CD14-positive monocyte (primary cell): ENCODE data around the gene SLC35F5. TPM values are rescaled to one million over a fixed set of nuclear protein-coding genes. Genes with fewer than 3 reads are reported as not detected.
"Not testable (repeated sequence)": the region's sequence is repeated elsewhere in the genome, so short reads cannot be mapped to it uniquely, and the experiment has no call there.

Source experiments
- DNase-seq, 3 donors: peaks; one replicate each; pipeline ENCODE4 v3.0.0-alpha.2; 2011 to 2022
- H2AFZ ChIP-seq: 2 replicates; pipeline ENCODE4 v1.6.0; 2012; ENCODE audit warnings: mild to moderate bottlenecking, low read depth, low read length, inconsistent platforms; ENCODE audit not compliant: insufficient read depth, poor library complexity, severe bottlenecking
- H3K27ac ChIP-seq, 2 donors: 1 replicate in 1 of 2; 2 replicates in 1 of 2; pipeline ENCODE4 v1.5.1; 2012 to 2013; ENCODE audit warnings: low read length in 2 of 2, control low read depth in 1 of 2, inconsistent platforms in 1 of 2, low read depth in 1 of 2, mild to moderate bottlenecking in 1 of 2
- H3K27me3 ChIP-seq, 2 donors: one replicate each; pipeline versions ENCODE4 v1.6.0 to v1.6.1; 2011 to 2013; ENCODE audit warnings: low read length in 2 of 2; ENCODE audit not compliant: control insufficient read depth in 2 of 2, insufficient read depth in 2 of 2
- H3K36me3 ChIP-seq, 2 donors: replicated peaks in 1 of 2; 1 replicate in 1 of 2; 2 replicates in 1 of 2; pipeline versions ENCODE4 v1.5.1 to v1.6.1; 2012 to 2013; ENCODE audit warnings: low read length in 2 of 2, control low read depth in 1 of 2, inconsistent platforms in 1 of 2, mild to moderate bottlenecking in 1 of 2; ENCODE audit not compliant: insufficient read depth in 2 of 2, control insufficient read depth in 1 of 2
- H3K4me1 ChIP-seq, 2 donors: 1 replicate in 1 of 2; 2 replicates in 1 of 2; pipeline versions ENCODE4 v1.5.1 to v1.6.1; 2012 to 2013; ENCODE audit warnings: low read length in 2 of 2, control low read depth in 1 of 2, inconsistent platforms in 1 of 2, mild to moderate bottlenecking in 1 of 2, moderate library complexity in 1 of 2; ENCODE audit not compliant: insufficient read depth in 2 of 2, control insufficient read depth in 1 of 2
- H3K4me2 ChIP-seq: replicated peaks from 2 replicates; pipeline ENCODE3; 2012; ENCODE audit warnings: low read length, moderate library complexity, mild to moderate bottlenecking; ENCODE audit not compliant: poor library complexity, severe bottlenecking; ENCODE audit errors: extremely low read depth
- H3K4me3 ChIP-seq, 3 experiments: fragments of 200-600 bp in 1 of 3; sonication (generic) in 1 of 3; replicated peaks in 1 of 3; 1 replicate in 2 of 3; 2 replicates in 1 of 3; pipeline ENCODE4 v1.5.1; 2011 to 2013; ENCODE audit warnings: low read length in 3 of 3, mild to moderate bottlenecking in 3 of 3, control low read depth in 2 of 3, low read depth in 2 of 3, inconsistent platforms in 1 of 3, moderate library complexity in 1 of 3
- H3K79me2 ChIP-seq: 2 replicates; pipeline ENCODE4 v1.6.0; 2012; ENCODE audit warnings: mild to moderate bottlenecking, control low read depth, inconsistent platforms, low read length, moderate library complexity; ENCODE audit not compliant: insufficient read depth
- H3K9ac ChIP-seq: 2 replicates; pipeline ENCODE4 v1.6.0; 2017; ENCODE audit warnings: low read length, mild to moderate bottlenecking; ENCODE audit not compliant: insufficient read depth, poor library complexity, severe bottlenecking
- H3K9me3 ChIP-seq, 2 donors: replicated peaks in 1 of 2; 1 replicate in 1 of 2; 2 replicates in 1 of 2; pipeline versions ENCODE4 v1.5.1 to v1.6.1; 2012 to 2013; ENCODE audit warnings: low read length in 2 of 2, control low read depth in 1 of 2; ENCODE audit not compliant: control insufficient read depth in 1 of 2, insufficient read depth in 1 of 2
- H4K20me1 ChIP-seq: 2 replicates; pipeline ENCODE4 v1.6.0; 2012; ENCODE audit warnings: mild to moderate bottlenecking, low read length, control low read depth, moderate library complexity; ENCODE audit not compliant: insufficient read depth
- H3K27ac Mint-ChIP-seq, 7 donors: one replicate each; pipeline ENCODE4 v1.8.0; 2020; ENCODE audit warnings: mild to moderate bottlenecking in 7 of 7, mixed read lengths in 7 of 7, moderate library complexity in 6 of 7, inconsistent platforms in 2 of 7
- H3K27me3 Mint-ChIP-seq, 3 donors: one replicate each; pipeline ENCODE4 v1.8.0; 2021 to 2022; ENCODE audit warnings: low read depth in 3 of 3, mild to moderate bottlenecking in 3 of 3, mixed read lengths in 3 of 3, moderate library complexity in 3 of 3, inconsistent platforms in 1 of 3
- H3K36me3 Mint-ChIP-seq, 2 donors: one replicate each; pipeline ENCODE4 v1.8.0; 2020; ENCODE audit warnings: mixed read lengths in 2 of 2, inconsistent platforms in 1 of 2, mild to moderate bottlenecking in 1 of 2
- H3K4me1 Mint-ChIP-seq: one replicate; pipeline ENCODE4 v1.8.0; 2020; ENCODE audit warnings: mild to moderate bottlenecking, mixed read lengths
- H3K4me3 Mint-ChIP-seq, 2 donors: one replicate each; pipeline ENCODE4 v1.8.0; 2020; ENCODE audit warnings: mild to moderate bottlenecking in 2 of 2, mixed read lengths in 2 of 2, moderate library complexity in 1 of 2
- H3K9me3 Mint-ChIP-seq, 7 donors: one replicate each; pipeline ENCODE4 v1.8.0; 2020 to 2022; ENCODE audit warnings: mixed read lengths in 7 of 7, mild to moderate bottlenecking in 6 of 7, moderate library complexity in 6 of 7, inconsistent platforms in 2 of 7
- CTCF ChIP-seq: fragments of 200-600 bp; IDR thresholded peaks from one replicate; pipeline ENCODE4 v1.8.0; 2022; ENCODE audit warnings: antibody characterized with exemption, mild to moderate bottlenecking
- WGBS: methylation state at CpG from one replicate; pipeline ENCODE4 v1.1.5; 2013; ENCODE audit warnings: missing lambda C conversion rate; ENCODE audit not compliant: insufficient coverage; 5-methylcytosine and 5-hydroxymethylcytosine counted together
- intact Hi-C, 2 donors: fragments of 100-400 bp; cut with micrococcal nuclease; formaldehyde crosslinking; loops; one replicate each; pipeline versions ENCODE4 v1.15.0 to v1.15.1; 2023
- polyA plus RNA-seq, 3 donors: library from polyadenylated mRNA; depleted of rRNA in 1 of 3; unstranded in 2 of 3; stranded (reverse) in 1 of 3; fragments of 300-500 nt in 2 of 3; fragments of >200 nt in 1 of 3; fragmentation: Illumina TruSeq in 2 of 3; gene quantifications; 1 replicate in 2 of 3; 2 replicates in 1 of 3; pipeline ENCODE4 v1.2.3, GENCODE V29; 2012 to 2021

Gene SLC35F5
- polyA plus RNA-seq, 3 donors = 11.7 to 18.2 (median 13.6) TPM

GRCh38 chr2:113672326-113672932, 84.0 kb downstream of the SLC35F5 start:
- Histone ChIP-seq H3K4me1 (no peaks in the 10 kb centered on the region), H3K9me3 (peaks cover 0 to 8% of the 10 kb centered on the region in 2 donors), H4K20me1 (no peaks in the 10 kb centered on the region), H3K79me2 (no peaks in the 10 kb centered on the region), H3K36me3 (no peaks in the 10 kb centered on the region), H3K4me2 (no peak overlapping the region), H3K9ac (no peak overlapping the region), H3K4me3 (no peak overlapping the region), H3K27ac (no peak overlapping the region), H3K27me3 (no peaks in the 10 kb centered on the region), H2AFZ (no peak overlapping the region)
- Mint-ChIP-seq H3K4me3 (no peak overlapping the region), H3K4me1 (peaks cover 8% of the 10 kb centered on the region), H3K27ac (peak overlapping the region in 1 of 7 donors; percentile 23), H3K36me3 (no peaks in the 10 kb centered on the region), H3K27me3 (peaks cover 0 to 4% (median 0%) of the 10 kb centered on the region in 3 donors), H3K9me3 (peaks cover 6 to 16% (median 11%) of the 10 kb centered on the region in 7 donors)
- TF ChIP-seq CTCF = no peak
- no peak for DNase-seq
- intact Hi-C loops = no loop called here
- 65% methylated on average over 6 of the region's 7 CpGs for WGBS

- WGBS = over 99% methylated on average over 9 of the region's 21 CpGs
- H3K27me3 Mint-ChIP-seq, H3K9me3 ChIP-seq, DNase-seq, H3K27me3 ChIP-seq, H2AFZ ChIP-seq, H3K4me2 ChIP-seq, H3K4me1 Mint-ChIP-seq, H3K9ac ChIP-seq, intact Hi-C loops, H3K4me1 ChIP-seq, H3K79me2 ChIP-seq, H3K36me3 Mint-ChIP-seq, H3K27ac Mint-ChIP-seq, H3K4me3 ChIP-seq, H3K36me3 ChIP-seq, H3K4me3 Mint-ChIP-seq, H4K20me1 ChIP-seq, H3K27ac ChIP-seq: not testable (repeated sequence)
- peaks cover 6 to 16% (median 12%) of the 10 kb centered on the region in 7 donors for H3K9me3 Mint-ChIP-seq
These were observed 87.4 kb downstream of the SLC35F5 start for GRCh38 chr2:113669013-113669412.

- WGBS = no CpG with 5 or more reads among the region's 6 CpGs
- H3K36me3 Mint-ChIP-seq, intact Hi-C loops, DNase-seq, H3K9ac ChIP-seq, H3K4me2 ChIP-seq, H3K36me3 ChIP-seq, H4K20me1 ChIP-seq, H2AFZ ChIP-seq, H3K27me3 ChIP-seq, H3K27me3 Mint-ChIP-seq, H3K9me3 ChIP-seq, H3K4me1 ChIP-seq, H3K27ac ChIP-seq, H3K4me3 Mint-ChIP-seq, H3K4me3 ChIP-seq, H3K4me1 Mint-ChIP-seq, H3K27ac Mint-ChIP-seq, H3K79me2 ChIP-seq: not testable (repeated sequence)
- peaks cover 7 to 18% (median 13%) of the 10 kb centered on the region in 7 donors for H3K9me3 Mint-ChIP-seq
These were observed 91.5 kb downstream of the SLC35F5 start for GRCh38 chr2:113664761-113665533.
